ENCODE results near the gene CHN2.

Gene CHN2

GRCh38 chr7:29362380-29362779 lies 167.8 kb downstream of the CHN2 start:
- no peak for TF ChIP-seq CTCF (IDR thresholded peaks at IDR 0.05; ENCODE audit: control extremely low read depth, extremely low read depth, low read depth, missing control alignments)
- DNase-seq (ENCODE audit: extremely low spot score) = no peak
- ChIA-PET POLR2A (no interaction called here), CTCF (interaction anchor here (1.3 to 3.3 kb wide), 3 partner anchors 14 to 172 kb away, joined by 3 to 10 read pairs (median 4); no protein-coding TSS in a partner anchor)

- TF ChIP-seq CTCF (IDR thresholded peaks at IDR 0.05; ENCODE audit: control extremely low read depth, extremely low read depth, low read depth, missing control alignments) = no peak
- DNase-seq (ENCODE audit: extremely low spot score) = no peak
- ChIA-PET CTCF (interaction anchor here (0.9 to 3.3 kb wide), 3 partner anchors 38 to 51 kb away, joined by 3 to 10 read pairs (median 3); no protein-coding TSS in a partner anchor), POLR2A (no interaction called here)
Measured at GRCh38 chr7:29363636-29364425, 169.3 kb downstream of the CHN2 start.

- ChIA-PET POLR2A (no interaction called here), CTCF (interaction anchor here (0.9 to 1.6 kb wide), 3 partner anchors 39 to 51 kb away, joined by 3 read pairs; no protein-coding TSS in a partner anchor)
- DNase-seq (ENCODE audit: extremely low spot score) = no peak
- no peak for TF ChIP-seq CTCF (IDR thresholded peaks at IDR 0.05; ENCODE audit: control extremely low read depth, extremely low read depth, low read depth, missing control alignments)
Measured at GRCh38 chr7:29364661-29365060, 170.1 kb downstream of the CHN2 start.

GRCh38 chr7:29365423-29365822 lies 170.8 kb downstream of the CHN2 start:
- ChIA-PET CTCF (interaction anchor here (0.9 kb wide), 1 partner anchor 43 kb away, joined by 3 read pairs; no protein-coding TSS in a partner anchor), POLR2A (no interaction called here)
- no peak for TF ChIP-seq CTCF (IDR thresholded peaks at IDR 0.05; ENCODE audit: control extremely low read depth, extremely low read depth, low read depth, missing control alignments)
- no peak for DNase-seq (ENCODE audit: extremely low spot score)

- no peak for TF ChIP-seq CTCF (IDR thresholded peaks at IDR 0.05; ENCODE audit: control extremely low read depth, extremely low read depth, low read depth, missing control alignments)
- POLR2A ChIA-PET = no interaction called here
- DNase-seq (ENCODE audit: extremely low spot score) = no peak
- CTCF ChIA-PET = no interaction called here
Measured at GRCh38 chr7:29367784-29368183, 173.2 kb downstream of the CHN2 start.

GRCh38 chr7:29369909-29370488 lies 175.4 kb downstream of the CHN2 start:
- ChIA-PET CTCF (interaction anchor here (0.8 to 1.1 kb wide), 2 partner anchors 11 to 39 kb away, joined by 3 read pairs; no protein-coding TSS in a partner anchor), POLR2A (no interaction called here)
- no peak for DNase-seq (ENCODE audit: extremely low spot score)
- no peak for TF ChIP-seq CTCF (IDR thresholded peaks at IDR 0.05; ENCODE audit: control extremely low read depth, extremely low read depth, low read depth, missing control alignments)

Data from GM10248 (cell line).